HG02571 (cell line): ENCODE measurements around the gene ZNF454.

Experiments
- ATAC-seq: cut with Tn5 transposase; IDR thresholded peaks from one replicate; pipeline ENCODE4 v1.9.1; 2021; ENCODE audit warnings: mild to moderate bottlenecking, moderate library complexity; ENCODE audit not compliant: unreplicated experiment

ZNF454 gene

GRCh38 chr5:178940569-178941360 is at the start of gene ZNF454:
ZNF454 (plus strand) TSS chr5:178941198; CDS start chr5:178942792, 1,594 bp downstream.
- ATAC-seq, result no peak

GRCh38 chr5:178895615-178896571 is 45.1 kb upstream of the ZNF454 start, which contains the start of gene ZFP2:
ZFP2 (plus strand) TSS chr5:178895913; CDS start chr5:178931314, 35,401 bp downstream.
- no peak for ATAC-seq

GRCh38 chr5:178899289-178899688 is 41.7 kb upstream of the ZNF454 start:
- ATAC-seq, result no peak

- ATAC-seq, result no peak
Measured at GRCh38 chr5:178902849-178903248, 38.1 kb upstream of the ZNF454 start.

- ATAC-seq, result no peak
Measured at GRCh38 chr5:178931846-178932760, 8.9 kb upstream of the ZNF454 start.

GRCh38 chr5:178941361-178941760 is 363 bp downstream of the ZNF454 start:
- ATAC-seq, result no peak

GRCh38 chr5:178965465-178966055 is 24.6 kb downstream of the ZNF454 start:
- ATAC-seq, result no peak

GRCh38 chr5:178981381-178981780 is 40.4 kb downstream of the ZNF454 start:
- ATAC-seq, result no peak

GRCh38 chr5:178982941-178983340 is 41.9 kb downstream of the ZNF454 start:
- no peak for ATAC-seq

GRCh38 chr5:178983728-178984127 is 42.7 kb downstream of the ZNF454 start:
- no peak for ATAC-seq

GRCh38 chr5:178984145-178985072 is 43.4 kb downstream of the ZNF454 start:
- no peak for ATAC-seq

- no peak for ATAC-seq
Measured at GRCh38 chr5:178986326-178986960, 45.4 kb downstream of the ZNF454 start.

- ATAC-seq, result no peak
Measured at GRCh38 chr5:178988436-178989220, 47.6 kb downstream of the ZNF454 start.

GRCh38 chr5:178989311-178989710 is 48.3 kb downstream of the ZNF454 start:
- ATAC-seq, result no peak

- ATAC-seq, result no peak
Measured at GRCh38 chr5:178990491-178990890, 49.5 kb downstream of the ZNF454 start.

GRCh38 chr5:178991190-178992145 is 50.5 kb downstream of the ZNF454 start:
- no peak for ATAC-seq
